Measurements from ENCODE around the gene HMCES. TPM values are rescaled to one million over a fixed set of nuclear protein-coding genes. Genes with fewer than 3 reads are reported as not detected.

The HMCES gene
- total RNA-seq, 1 donor from 2014 or later, result 31.4 TPM

GRCh38 chr3:129320825-129321487, 42.3 kb downstream of the HMCES start:
- DNase-seq (ENCODE audit: low read depth), result no peak
- no peak for TF ChIP-seq CTCF (IDR thresholded peaks at IDR 0.05; ENCODE audit: insufficient read depth, low read length, poor library complexity, severe bottlenecking)
- no peaks in the 10 kb centered on the region for H3K36me3 ChIP-seq (ENCODE audit: control insufficient read depth, insufficient read depth, low read length)

DNA sequence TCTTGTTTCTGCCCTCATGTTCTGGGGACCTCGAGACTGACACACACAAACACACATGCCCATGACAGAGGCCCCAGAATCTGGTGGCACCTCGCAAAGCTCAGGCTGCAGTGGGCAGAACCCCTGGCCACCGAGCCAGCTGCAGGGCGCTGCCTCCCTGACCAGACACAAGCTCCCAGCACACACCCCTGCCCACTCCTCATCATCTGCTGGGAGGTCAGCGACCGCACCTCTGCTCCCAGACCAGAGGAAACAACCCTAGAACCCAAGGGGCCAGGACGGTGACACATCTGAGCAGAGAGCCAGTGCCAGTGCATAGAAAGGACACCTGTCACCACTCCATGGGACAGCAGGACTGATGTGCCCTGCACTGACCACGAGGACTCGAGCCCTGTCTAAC, 43.2 kb downstream of the HMCES start:
- H3K27me3 ChIP-seq (ENCODE audit: control insufficient read depth, insufficient read depth, low read length), result no peaks in the 10 kb centered on the region
- no peak for DNase-seq (ENCODE audit: low read depth)
- no peak for TF ChIP-seq CTCF (IDR thresholded peaks at IDR 0.05; ENCODE audit: insufficient read depth, low read length, poor library complexity, severe bottlenecking)
- H3K4me3 ChIP-seq (ENCODE audit: low read depth, low read length), result no peak overlapping the region
- no peaks in the 10 kb centered on the region for H3K36me3 ChIP-seq (ENCODE audit: control insufficient read depth, insufficient read depth, low read length)

More at GRCh38 chr3:129320825-129321487, 42.3 kb downstream of the HMCES start:
- Histone ChIP-seq H3K27me3 (ENCODE audit: control insufficient read depth, insufficient read depth, low read length) (no peaks in the 10 kb centered on the region), H3K4me3 (ENCODE audit: low read depth, low read length) (no peak overlapping the region)

DNA sequence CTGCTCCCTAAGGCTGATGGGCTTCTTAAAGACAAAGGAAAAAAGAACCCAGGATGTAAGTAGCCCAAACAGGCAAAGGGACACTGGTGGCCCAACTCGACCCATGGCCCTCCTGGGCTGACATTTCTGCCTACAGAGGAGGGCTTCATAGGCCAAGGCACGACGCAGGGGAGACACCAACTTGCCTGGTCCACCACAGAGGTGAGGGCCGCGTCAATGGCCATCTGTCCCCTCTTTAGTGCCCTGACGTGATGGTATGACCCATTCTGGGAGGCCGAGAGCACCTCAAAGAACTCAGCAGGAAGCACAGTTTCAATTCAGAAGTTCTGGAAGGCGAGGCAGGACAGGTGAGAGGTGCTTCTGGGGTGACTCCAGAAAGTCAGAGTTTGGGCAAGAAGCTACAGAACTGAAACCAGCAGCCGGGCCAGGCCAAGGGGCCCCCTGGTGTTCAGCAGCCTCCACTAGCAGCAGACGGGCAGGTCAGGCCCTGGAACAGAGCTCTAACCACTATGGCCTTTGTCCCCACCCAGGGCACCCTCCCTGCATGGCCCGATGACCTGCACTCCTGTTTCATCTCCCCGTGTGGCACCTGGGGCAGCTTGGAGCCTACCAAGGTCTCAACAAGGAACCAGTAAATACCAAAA, 45.1 kb downstream of the HMCES start:
- TF ChIP-seq CTCF (IDR thresholded peaks at IDR 0.05; ENCODE audit: insufficient read depth, low read length, poor library complexity, severe bottlenecking), result no peak
- no peak for DNase-seq (ENCODE audit: low read depth)
- no peaks in the 10 kb centered on the region for H3K36me3 ChIP-seq (ENCODE audit: control insufficient read depth, insufficient read depth, low read length)
- H3K27me3 ChIP-seq (ENCODE audit: control insufficient read depth, insufficient read depth, low read length), result no peaks in the 10 kb centered on the region
- H3K4me3 ChIP-seq (ENCODE audit: low read depth, low read length), result no peak overlapping the region

DNA sequence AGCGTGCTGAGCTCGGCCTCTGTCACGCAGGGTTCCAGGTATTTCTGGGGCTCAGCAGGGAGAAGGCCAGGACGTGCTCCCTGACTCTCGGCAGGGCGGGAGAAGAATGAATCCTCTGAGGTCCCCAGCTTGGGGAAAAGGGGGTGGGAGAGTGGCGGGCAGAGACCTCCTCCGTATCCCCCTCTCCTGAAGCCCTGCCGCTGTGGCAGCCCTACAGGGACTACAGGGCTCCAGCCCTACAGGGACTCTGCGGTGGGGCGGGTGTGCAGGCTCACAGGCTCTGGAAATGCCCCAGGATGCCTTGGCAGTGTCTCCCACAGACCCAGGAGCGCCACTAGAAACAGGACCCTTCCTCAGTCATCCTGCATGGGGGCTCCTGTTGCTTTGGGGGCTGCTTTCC, 46.2 kb downstream of the HMCES start:
- no peak for TF ChIP-seq CTCF (IDR thresholded peaks at IDR 0.05; ENCODE audit: insufficient read depth, low read length, poor library complexity, severe bottlenecking)
- DNase-seq (ENCODE audit: low read depth), result no peak
- no peak overlapping the region for H3K4me3 ChIP-seq (ENCODE audit: low read depth, low read length)
- no peaks in the 10 kb centered on the region for H3K27me3 ChIP-seq (ENCODE audit: control insufficient read depth, insufficient read depth, low read length)
- no peaks in the 10 kb centered on the region for H3K36me3 ChIP-seq (ENCODE audit: control insufficient read depth, insufficient read depth, low read length)

- H3K4me3 ChIP-seq (ENCODE audit: low read depth, low read length), result no peak overlapping the region
- H3K27me3 ChIP-seq (ENCODE audit: control insufficient read depth, insufficient read depth, low read length), result no peaks in the 10 kb centered on the region
- TF ChIP-seq CTCF (IDR thresholded peaks at IDR 0.05; ENCODE audit: insufficient read depth, low read length, poor library complexity, severe bottlenecking), result no peak
- DNase-seq (ENCODE audit: low read depth), result no peak
- no peaks in the 10 kb centered on the region for H3K36me3 ChIP-seq (ENCODE audit: control insufficient read depth, insufficient read depth, low read length)
Measured at GRCh38 chr3:129325383-129325782, 46.7 kb downstream of the HMCES start.

DNA sequence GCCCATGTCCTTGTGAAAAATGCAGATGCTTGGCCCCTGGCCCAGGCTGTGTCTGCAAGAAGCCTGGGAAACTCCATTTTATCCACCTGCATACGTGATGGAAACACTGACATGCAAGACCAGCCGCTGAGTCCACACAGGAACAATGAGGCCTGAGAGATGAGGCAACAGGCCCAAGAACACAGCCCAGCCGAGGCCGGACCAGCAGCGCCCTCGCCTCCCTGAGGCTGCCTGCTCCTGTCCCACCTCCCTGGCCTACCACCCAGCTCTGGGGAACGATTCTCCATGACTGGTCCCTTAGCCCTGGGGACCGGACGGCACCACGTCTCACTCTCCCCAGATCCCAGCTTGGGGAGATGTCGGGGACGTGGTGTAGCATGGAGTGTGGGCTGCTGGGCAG, 47.5 kb downstream of the HMCES start:
- Histone ChIP-seq H3K4me3 (ENCODE audit: low read depth, low read length) (no peak overlapping the region), H3K27me3 (ENCODE audit: control insufficient read depth, insufficient read depth, low read length) (no peaks in the 10 kb centered on the region), H3K36me3 (ENCODE audit: control insufficient read depth, insufficient read depth, low read length) (no peaks in the 10 kb centered on the region)
- DNase-seq (ENCODE audit: low read depth), result no peak
- TF ChIP-seq CTCF (IDR thresholded peaks at IDR 0.05; ENCODE audit: insufficient read depth, low read length, poor library complexity, severe bottlenecking), result no peak

Measured in kidney epithelial cell (primary cell).